Loucy (cell line): ENCODE results near the gene POFUT2.

Experiments
- CTCF ChIP-seq: fragments of 200-600 bp; sonication (generic); conservative IDR thresholded peaks from 2 replicates; pipeline ENCODE4 v1.5.1; 2014; ENCODE audit warnings: mild to moderate bottlenecking, antibody characterized with exemption, low read length
- EZH2phosphoT487 ChIP-seq: fragments of 200-600 bp; IDR thresholded peaks from 2 replicates; pipeline ENCODE4 v1.6.1; 2018; ENCODE audit warnings: antibody characterized with exemption, mild to moderate bottlenecking, moderate library complexity, borderline replicate concordance

DNA sequence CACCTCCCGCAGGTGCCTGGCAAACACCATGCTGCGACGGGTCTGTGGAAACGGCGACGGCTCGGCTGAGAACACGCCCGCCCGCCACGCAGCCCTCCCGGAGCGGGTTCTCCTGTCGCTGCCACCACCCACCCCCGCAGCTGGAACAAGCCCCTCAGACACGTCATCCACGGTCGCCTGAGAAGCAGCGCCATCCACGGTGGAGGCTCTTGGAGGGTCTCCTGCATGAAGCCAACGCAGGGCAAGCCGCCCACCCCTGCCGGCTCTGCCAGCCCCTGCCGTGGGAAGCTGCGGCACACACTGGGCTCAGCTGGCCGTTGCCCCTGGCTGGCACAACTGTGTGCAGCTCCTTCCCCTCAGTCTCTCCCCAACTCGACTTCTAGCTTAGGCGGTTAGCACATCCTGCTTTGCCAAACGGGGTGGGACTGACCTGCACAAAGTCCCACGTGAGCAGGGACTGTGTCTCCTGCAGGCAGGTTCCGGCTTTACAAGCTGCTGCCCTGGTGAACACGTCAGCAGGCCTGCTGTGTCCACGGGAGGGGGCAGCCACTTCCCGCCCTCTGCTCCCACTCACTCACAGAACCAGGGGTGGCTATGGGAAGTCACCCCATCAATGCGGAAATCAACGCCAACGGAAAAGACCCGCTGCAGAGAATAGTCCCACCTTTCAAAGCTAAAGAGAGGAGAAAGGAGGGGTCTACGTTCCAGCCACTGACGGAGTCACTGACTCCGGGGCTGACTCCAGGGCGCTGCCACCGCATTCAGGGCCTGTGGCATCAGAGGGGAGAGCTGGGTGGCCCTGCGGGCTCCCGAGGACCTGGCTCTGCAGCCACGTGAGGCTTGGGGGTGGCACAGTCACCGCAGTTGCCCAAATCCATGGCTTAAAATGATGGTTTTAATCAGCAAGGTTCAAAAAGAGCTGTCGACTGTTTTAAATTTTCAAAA, 10.3 kb downstream of the POFUT2 start:
- no peak for TF ChIP-seq CTCF
- no peak for TF ChIP-seq EZH2phosphoT487
